Activated T-cell treated with anti-CD3 and anti-CD28 coated beads, Interleukin-2, amount 50 U/mL, for 24 hours (primary cell): ENCODE results near the gene ADIPOQ.
"Not testable (repeated sequence)": the region's sequence is repeated elsewhere in the genome, so short reads cannot be mapped to it uniquely, and the experiment has no call there.

Source experiments
- DNase-seq: peaks from one replicate; pipeline ENCODE4 v3.0.0-alpha.2; 2020
- H3K27ac Mint-ChIP-seq: 2 replicates; pipeline ENCODE4 v1.8.0; 2020; ENCODE audit warnings: mild to moderate bottlenecking, mixed read lengths
- H3K27me3 Mint-ChIP-seq: 2 replicates; pipeline ENCODE4 v1.8.0; 2020; ENCODE audit warnings: mixed read lengths
- H3K36me3 Mint-ChIP-seq: 2 replicates; pipeline ENCODE4 v1.8.0; 2020; ENCODE audit warnings: low read depth, mixed read lengths
- H3K4me1 Mint-ChIP-seq: 2 replicates; pipeline ENCODE4 v1.8.0; 2020; ENCODE audit warnings: low read depth, mixed read lengths
- H3K4me3 Mint-ChIP-seq: 2 replicates; pipeline ENCODE4 v1.8.0; 2020; ENCODE audit warnings: mild to moderate bottlenecking, moderate library complexity, mixed read lengths
- H3K9me3 Mint-ChIP-seq: 2 replicates; pipeline ENCODE4 v1.8.0; 2020; ENCODE audit warnings: mixed read lengths

Gene ADIPOQ

GRCh38 chr3:186871403-186871924 lies 29.0 kb downstream of the ADIPOQ start:
- peaks cover 3% of the 10 kb centered on the region for H3K9me3 Mint-ChIP-seq
- H3K4me3 Mint-ChIP-seq, result no peak overlapping the region
- DNase-seq, result no peak
- peaks cover 39% of the 10 kb centered on the region for H3K4me1 Mint-ChIP-seq
- H3K27me3 Mint-ChIP-seq, result no peaks in the 10 kb centered on the region
- H3K36me3 Mint-ChIP-seq, result no peaks in the 10 kb centered on the region
- H3K27ac Mint-ChIP-seq, result peak overlapping the region; percentile 78

GRCh38 chr3:186873796-186874195 lies 31.3 kb downstream of the ADIPOQ start:
- H3K27ac Mint-ChIP-seq, H3K9me3 Mint-ChIP-seq, H3K4me3 Mint-ChIP-seq, H3K27me3 Mint-ChIP-seq, DNase-seq, H3K36me3 Mint-ChIP-seq: not testable (repeated sequence)
- H3K4me1 Mint-ChIP-seq, result peaks cover 35% of the 10 kb centered on the region

- not testable (repeated sequence) for H3K4me3 Mint-ChIP-seq, H3K9me3 Mint-ChIP-seq, DNase-seq, H3K36me3 Mint-ChIP-seq, H3K27me3 Mint-ChIP-seq, H3K27ac Mint-ChIP-seq
- peaks cover 34% of the 10 kb centered on the region for H3K4me1 Mint-ChIP-seq
These were observed 31.7 kb downstream of the ADIPOQ start for GRCh38 chr3:186874216-186874615.

DNA sequence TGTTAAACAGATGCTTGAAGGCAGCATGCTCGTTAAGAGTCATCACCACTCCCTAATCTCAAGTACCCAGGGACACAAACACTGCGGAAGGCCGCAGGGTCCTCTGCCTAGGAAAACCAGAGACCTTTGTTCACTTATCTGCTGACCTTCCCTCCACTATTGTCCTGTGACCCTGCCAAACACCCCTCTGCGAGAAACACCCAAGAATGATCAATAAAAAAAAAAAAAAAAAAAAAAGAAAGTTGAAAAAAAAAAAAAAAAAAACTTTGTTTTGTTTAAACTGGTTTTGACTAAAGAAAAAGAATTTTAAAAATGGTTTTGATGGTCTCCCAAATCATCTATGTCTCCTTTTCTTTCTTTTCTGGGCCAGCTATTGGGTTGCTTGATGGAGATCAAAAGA lies 32.3 kb downstream of the ADIPOQ start:
- H3K27ac Mint-ChIP-seq, result not testable (repeated sequence)
- H3K4me1 Mint-ChIP-seq, result peaks cover 34% of the 10 kb centered on the region

GRCh38 chr3:186875708-186876107 lies 33.2 kb downstream of the ADIPOQ start:
- peaks cover 5% of the 10 kb centered on the region for H3K9me3 Mint-ChIP-seq
- H3K4me1 Mint-ChIP-seq, result peaks cover 35% of the 10 kb centered on the region

More for the DNA sequence above, 32.3 kb downstream of the ADIPOQ start:
- not testable (repeated sequence) for H3K4me3 Mint-ChIP-seq, DNase-seq, H3K9me3 Mint-ChIP-seq, H3K27me3 Mint-ChIP-seq, H3K36me3 Mint-ChIP-seq

GRCh38 chr3:186879781-186880180 lies 37.3 kb downstream of the ADIPOQ start:
- Mint-ChIP-seq H3K36me3 (peaks cover 7% of the 10 kb centered on the region), H3K27ac (peak overlapping the region; percentile 98), H3K27me3 (no peaks in the 10 kb centered on the region), H3K4me1 (peaks cover 52% of the 10 kb centered on the region), H3K9me3 (peaks cover 7% of the 10 kb centered on the region), H3K4me3 (peak overlapping the region; percentile 46)
- DNase-seq, result no peak

More at GRCh38 chr3:186875708-186876107, 33.2 kb downstream of the ADIPOQ start:
- no peak overlapping the region for H3K4me3 Mint-ChIP-seq
- H3K27me3 Mint-ChIP-seq, result no peaks in the 10 kb centered on the region
- no peak for DNase-seq
- H3K36me3 Mint-ChIP-seq, result no peaks in the 10 kb centered on the region
- H3K27ac Mint-ChIP-seq, result no peak overlapping the region

GRCh38 chr3:186880406-186880805 lies 37.9 kb downstream of the ADIPOQ start:
- H3K4me1 Mint-ChIP-seq, result peaks cover 56% of the 10 kb centered on the region
- H3K27me3 Mint-ChIP-seq, result no peaks in the 10 kb centered on the region
- peak overlapping the region; percentile 46 for H3K4me3 Mint-ChIP-seq

DNA sequence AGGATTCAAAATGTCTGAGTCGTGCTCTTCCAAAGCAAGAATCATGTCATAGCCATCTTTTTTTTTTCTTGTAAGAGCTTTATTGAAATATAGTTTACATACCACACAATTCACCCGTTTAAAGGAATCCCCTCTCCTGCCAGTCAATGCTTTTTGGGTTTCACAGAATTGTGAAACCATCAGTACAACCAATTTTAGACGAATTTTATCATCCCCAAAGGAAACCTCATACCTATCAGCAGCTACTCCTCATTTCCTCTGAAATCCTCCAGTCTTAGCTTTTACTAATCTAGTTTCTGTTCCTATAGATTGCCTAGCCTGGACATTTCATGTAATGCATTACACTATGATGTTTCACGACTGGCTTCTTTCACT lies 39.6 kb downstream of the ADIPOQ start:
- Mint-ChIP-seq H3K27me3 (no peaks in the 10 kb centered on the region), H3K27ac (peak overlapping the region; percentile 98), H3K9me3 (peaks cover 7% of the 10 kb centered on the region), H3K4me1 (peaks cover 67% of the 10 kb centered on the region), H3K36me3 (peaks cover 7% of the 10 kb centered on the region), H3K4me3 (peak overlapping the region; percentile 48)
- no peak for DNase-seq

More at GRCh38 chr3:186880406-186880805, 37.9 kb downstream of the ADIPOQ start:
- H3K27ac Mint-ChIP-seq, result peak overlapping the region; percentile 98
- H3K36me3 Mint-ChIP-seq, result peaks cover 7% of the 10 kb centered on the region
- DNase-seq, result no peak
- H3K9me3 Mint-ChIP-seq, result peaks cover 7% of the 10 kb centered on the region

- H3K9me3 Mint-ChIP-seq, result peaks cover 7% of the 10 kb centered on the region
- H3K36me3 Mint-ChIP-seq, result peaks cover 7% of the 10 kb centered on the region
- peak overlapping the region; percentile 98 for H3K27ac Mint-ChIP-seq
- no peaks in the 10 kb centered on the region for H3K27me3 Mint-ChIP-seq
- DNase-seq, result peak; percentile 68
- peaks cover 70% of the 10 kb centered on the region for H3K4me1 Mint-ChIP-seq
- peak overlapping the region; percentile 64 for H3K4me3 Mint-ChIP-seq
These were observed 40.6 kb downstream of the ADIPOQ start for GRCh38 chr3:186882881-186883685.

DNA sequence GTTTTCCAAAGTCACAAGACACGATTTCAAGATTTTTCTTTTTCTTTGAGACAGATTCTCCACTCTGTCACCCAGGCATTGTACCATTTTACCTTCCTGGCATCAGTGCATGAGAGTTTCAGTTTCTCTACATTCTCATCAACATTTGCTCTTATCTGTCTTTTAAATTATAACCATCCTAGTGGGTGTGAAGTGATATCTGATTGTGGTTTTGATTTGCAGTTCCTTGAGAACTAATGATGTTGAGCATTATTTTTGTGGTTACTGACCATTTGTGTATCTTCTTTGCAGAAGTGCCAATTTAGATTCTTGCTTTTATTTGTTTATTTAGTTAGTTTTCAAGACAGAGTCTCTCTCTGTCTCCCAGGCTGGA lies 41.2 kb downstream of the ADIPOQ start:
- H3K4me3 Mint-ChIP-seq, result peak overlapping the region; percentile 64
- peaks cover 7% of the 10 kb centered on the region for H3K36me3 Mint-ChIP-seq
- peak overlapping the region; percentile 98 for H3K27ac Mint-ChIP-seq
- peaks cover 7% of the 10 kb centered on the region for H3K9me3 Mint-ChIP-seq
- H3K4me1 Mint-ChIP-seq, result peaks cover 74% of the 10 kb centered on the region
- H3K27me3 Mint-ChIP-seq, result no peaks in the 10 kb centered on the region
- DNase-seq, result no peak

GRCh38 chr3:186884868-186885267 lies 42.4 kb downstream of the ADIPOQ start:
- H3K4me1 Mint-ChIP-seq, result peaks cover 64% of the 10 kb centered on the region
- H3K9me3 Mint-ChIP-seq, result not testable (repeated sequence)

DNA sequence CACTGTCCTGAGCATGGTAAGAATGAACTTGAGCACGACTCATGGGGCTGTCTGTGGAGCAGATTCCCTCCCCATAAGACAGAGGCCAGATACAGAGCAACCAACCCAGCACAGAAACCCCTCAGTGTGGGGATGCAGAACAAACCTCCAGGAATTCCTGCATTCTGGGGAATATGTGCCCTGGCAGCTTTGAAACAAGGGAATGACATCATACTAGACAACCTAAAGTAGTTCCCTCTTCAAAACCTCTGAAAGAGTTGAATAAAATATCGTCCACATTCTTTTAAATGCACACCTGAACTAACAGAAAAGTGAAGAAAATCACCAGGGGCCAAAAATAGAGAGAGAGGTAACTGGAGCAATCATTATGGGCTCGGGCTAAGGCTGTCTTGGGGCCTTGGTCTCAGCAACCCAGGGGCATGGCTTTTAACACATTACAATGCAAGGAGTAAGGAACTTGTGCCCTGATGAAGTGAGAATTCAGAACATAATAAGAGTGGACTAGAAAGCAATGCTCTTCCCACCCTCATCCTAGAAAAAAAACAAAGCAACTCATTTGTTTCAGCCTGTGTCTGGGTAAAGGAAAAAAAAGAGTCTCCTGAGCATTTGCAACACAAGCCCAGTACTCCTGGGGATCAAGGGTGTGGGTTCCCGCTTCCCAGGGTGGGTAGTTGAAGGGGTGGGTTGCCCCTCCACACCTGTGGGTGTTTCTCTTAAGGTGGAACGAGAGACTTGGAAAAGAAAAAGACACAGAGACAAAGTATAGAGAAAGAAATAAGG lies 43.9 kb downstream of the ADIPOQ start:
- Mint-ChIP-seq H3K27me3 (no peaks in the 10 kb centered on the region), H3K36me3 (peaks cover 7% of the 10 kb centered on the region), H3K4me3 (no peak overlapping the region), H3K4me1 (peaks cover 50% of the 10 kb centered on the region), H3K9me3 (peaks cover 3% of the 10 kb centered on the region), H3K27ac (no peak overlapping the region)
- no peak for DNase-seq

More at GRCh38 chr3:186884868-186885267, 42.4 kb downstream of the ADIPOQ start:
- not testable (repeated sequence) for H3K27me3 Mint-ChIP-seq, H3K4me3 Mint-ChIP-seq, H3K27ac Mint-ChIP-seq, DNase-seq, H3K36me3 Mint-ChIP-seq

DNA sequence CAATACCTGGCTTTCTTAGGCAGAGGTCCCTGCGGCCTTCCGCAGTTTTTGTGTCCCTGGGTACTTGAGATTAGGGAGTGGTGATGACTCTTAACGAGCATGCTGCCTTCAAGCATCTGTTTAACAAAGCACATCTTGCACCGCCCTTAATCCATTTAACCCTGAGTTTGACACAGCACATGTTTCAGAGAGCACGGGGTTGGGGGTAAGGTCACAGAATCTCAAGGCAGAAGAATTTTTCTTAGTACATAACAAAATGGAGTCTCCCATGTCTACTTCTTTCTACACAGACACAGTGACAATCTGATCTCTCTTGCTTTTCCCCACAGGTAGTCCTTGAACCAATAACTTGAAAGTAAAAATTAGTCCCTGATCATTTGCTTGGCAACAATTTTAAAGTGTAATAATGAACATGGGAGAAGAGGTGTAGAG lies 45.0 kb downstream of the ADIPOQ start:
- H3K4me1 Mint-ChIP-seq, result peaks cover 39% of the 10 kb centered on the region
- not testable (repeated sequence) for H3K9me3 Mint-ChIP-seq, H3K27ac Mint-ChIP-seq, H3K27me3 Mint-ChIP-seq, H3K4me3 Mint-ChIP-seq, DNase-seq, H3K36me3 Mint-ChIP-seq

DNA sequence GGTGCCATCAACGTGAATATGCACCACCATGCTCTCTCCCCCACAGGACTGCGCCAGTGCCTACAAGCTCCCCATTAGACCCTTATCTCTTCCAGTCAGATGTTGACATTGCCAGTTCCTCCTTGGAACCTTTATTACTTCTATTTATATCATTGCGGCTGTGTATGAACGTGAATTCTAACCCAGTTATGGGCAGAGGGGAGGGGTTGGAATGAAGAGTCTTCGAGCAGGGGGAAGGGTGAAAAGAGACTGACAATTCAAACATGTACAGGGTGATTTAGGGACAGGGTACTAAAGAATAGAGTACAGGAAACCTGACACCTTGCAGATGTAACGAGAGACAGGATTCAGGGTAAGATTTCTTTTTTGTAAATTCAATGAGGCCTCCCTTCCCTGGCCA lies 46.1 kb downstream of the ADIPOQ start:
- H3K36me3 Mint-ChIP-seq, result no peaks in the 10 kb centered on the region
- H3K27me3 Mint-ChIP-seq, result no peaks in the 10 kb centered on the region
- no peak overlapping the region for H3K4me3 Mint-ChIP-seq
- no peaks in the 10 kb centered on the region for H3K9me3 Mint-ChIP-seq
- no peak overlapping the region for H3K27ac Mint-ChIP-seq
- peaks cover 29% of the 10 kb centered on the region for H3K4me1 Mint-ChIP-seq
- DNase-seq, result no peak

DNA sequence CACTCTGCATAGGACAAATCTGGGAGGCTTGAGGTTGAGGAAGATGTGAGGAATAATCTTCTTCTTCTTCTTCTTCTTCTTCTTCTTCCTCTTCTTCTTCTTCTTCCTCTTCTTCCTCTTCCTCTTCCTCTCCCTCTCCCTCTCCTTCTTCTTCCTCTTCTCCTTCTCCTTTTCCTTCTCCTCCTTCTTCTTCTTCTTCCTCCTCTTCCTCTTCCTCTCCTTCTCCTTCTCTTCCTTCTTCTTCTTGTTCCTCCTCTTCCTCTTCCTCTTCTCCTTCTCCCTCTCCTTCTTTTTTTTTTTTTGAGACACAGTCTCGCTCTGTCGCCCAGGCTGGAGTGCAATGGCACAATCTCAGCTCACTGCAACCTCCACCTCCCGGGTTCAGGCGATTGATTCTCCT lies 47.2 kb downstream of the ADIPOQ start:
- not testable (repeated sequence) for H3K27ac Mint-ChIP-seq
- peaks cover 23% of the 10 kb centered on the region for H3K4me1 Mint-ChIP-seq

More for the DNA sequence above, 47.2 kb downstream of the ADIPOQ start:
- DNase-seq, H3K9me3 Mint-ChIP-seq, H3K36me3 Mint-ChIP-seq, H3K27me3 Mint-ChIP-seq, H3K4me3 Mint-ChIP-seq: not testable (repeated sequence)
